ENCODE results near the gene CALM3. TPM values are rescaled to one million over a fixed set of nuclear protein-coding genes. Genes with fewer than 3 reads are reported as not detected.

The CALM3 gene
- total and polyA plus RNA-seq, 2 of the 13 experiments (the other 11 are each of a cell fraction or from before 2014, with no cell fraction given): 239 to 258 TPM

DNA sequence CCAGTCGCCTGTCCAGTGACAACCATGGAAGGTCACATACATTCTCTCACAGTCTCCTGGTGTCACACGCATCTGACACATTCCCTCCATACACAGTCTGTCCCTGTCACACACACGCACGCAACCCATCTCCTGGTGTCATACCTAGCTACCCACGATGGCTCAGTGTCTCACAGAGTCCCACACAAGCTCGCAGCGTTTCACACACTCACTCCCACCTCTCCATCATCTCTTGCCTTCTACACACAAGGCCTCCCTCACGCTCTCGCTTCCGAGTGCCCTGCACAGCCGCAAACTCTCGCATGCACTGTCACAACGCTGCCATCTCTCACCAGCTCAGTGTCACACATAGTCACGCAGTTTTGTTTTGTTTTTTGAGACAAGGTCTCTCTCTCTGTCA is 36.1 kb downstream of the CALM3 start:
- FAIRE-seq (no peak), DNase-seq (ENCODE audit: low spot score) (no peak), ATAC-seq (no peak)
- Histone ChIP-seq H3K27ac (ENCODE audit: extremely low read length, insufficient read depth, low read length) (no peak overlapping the region), H2AFZ (ENCODE audit: low read length) (no peak overlapping the region), H3K9me3 (ENCODE audit: low read length) (no peaks in the 10 kb centered on the region), H3K27me3 (ENCODE audit: control insufficient read depth in 1 of 2, insufficient read depth in 2 of 2, low read length in 2 of 2) (peaks cover 6 to 60% of the 10 kb centered on the region in 2 experiments; a peak in 4 of 5 replicates), H4K20me1 (ENCODE audit: insufficient read depth, low read length) (no peaks in the 10 kb centered on the region), H3K4me1 (ENCODE audit: insufficient read depth, low read length) (peaks cover 23% of the 10 kb centered on the region), H3K9ac (ENCODE audit: insufficient read depth, low read depth, low read length) (no peak overlapping the region), H3K36me3 (replicated peaks in 1 of 2; ENCODE audit: control insufficient read depth in 1 of 2, insufficient read depth in 2 of 2, low read length in 2 of 2) (no peaks in the 10 kb centered on the region), H3K4me3 (replicated peaks in 1 of 3; ENCODE audit: insufficient read depth in 1 of 3, low read depth in 2 of 3, low read length in 3 of 3) (no peak overlapping the region), H3K79me2 (ENCODE audit: insufficient read depth, low read length) (no peaks in the 10 kb centered on the region), H3K4me2 (ENCODE audit: low read depth, low read length) (no peak overlapping the region)
- WGBS (ENCODE audit: low lambda C conversion rate): 42% methylated on average over 14 of the region's 14 CpGs
- ChIA-PET CTCF (ENCODE audit: low intra/inter-chr PET ratio, low total read pairs) (no interaction called here), POLR2A (no interaction called here)
- no peak for TF ChIP-seq ZNF446 (CRISPR knock-in tag; IDR thresholded peaks at IDR 0.05)
- no peak for TF ChIP-seq MAFG (CRISPR knock-in tag; IDR thresholded peaks at IDR 0.05)
- TF ChIP-seq ZNF749 (CRISPR knock-in tag; IDR thresholded peaks at IDR 0.05; ENCODE audit: borderline replicate concordance): no peak
- TF ChIP-seq SALL2 (CRISPR knock-in tag; IDR thresholded peaks at IDR 0.05): no peak
- no peak for TF ChIP-seq PRPF4 (IDR thresholded peaks at IDR 0.05; ENCODE audit: low read depth, low read length, poor library complexity, severe bottlenecking)
- no peak for TF ChIP-seq MAZ (IDR thresholded peaks at IDR 0.05; ENCODE audit: borderline replicate concordance, low read depth, low read length)
- TF ChIP-seq MAZ (CRISPR knock-in tag; IDR thresholded peaks at IDR 0.05; ENCODE audit: low read depth): no peak
- TF ChIP-seq ZNF850 (CRISPR knock-in tag; conservative IDR thresholded peaks at IDR 0.05): no peak
- TF ChIP-seq TRIM24 (CRISPR knock-in tag; IDR thresholded peaks at IDR 0.05): no peak
- no peak for TF ChIP-seq ZNF501 (CRISPR knock-in tag; IDR thresholded peaks at IDR 0.05)
- no peak for TF ChIP-seq NFRKB (IDR thresholded peaks at IDR 0.05)
- no peak for TF ChIP-seq SIX4 (CRISPR knock-in tag; IDR thresholded peaks at IDR 0.05)
- no peak for TF ChIP-seq ZNF550 (CRISPR knock-in tag; IDR thresholded peaks at IDR 0.05; ENCODE audit: borderline replicate concordance)
- TF ChIP-seq HNRNPL (IDR thresholded peaks at IDR 0.05; ENCODE audit: low read depth, low read length): no peak
- TF ChIP-seq ZEB1 (IDR thresholded peaks at IDR 0.05; ENCODE audit: insufficient replicate concordance, low read depth): no peak
- intact Hi-C loops (cut with micrococcal nuclease; ENCODE audit: unreplicated experiment) (no loop called here), in situ Hi-C loops (cut with HindIII; ENCODE audit: extremely low pct_ligation_motif_present, low pct_unique_long_range_greater_than_20kb) (no loop called here)
- BruUV-seq (replicated peaks): no TSS peak

Data from HepG2 (cell line).